ENCODE data around the gene COL4A1. TPM values are rescaled to one million over a fixed set of nuclear protein-coding genes. Genes with fewer than 3 reads are reported as not detected.

Gene COL4A1
- polyA plus RNA-seq, 1 of the 3 experiments (the other 2 are of a cell fraction): 30.3 TPM

DNA sequence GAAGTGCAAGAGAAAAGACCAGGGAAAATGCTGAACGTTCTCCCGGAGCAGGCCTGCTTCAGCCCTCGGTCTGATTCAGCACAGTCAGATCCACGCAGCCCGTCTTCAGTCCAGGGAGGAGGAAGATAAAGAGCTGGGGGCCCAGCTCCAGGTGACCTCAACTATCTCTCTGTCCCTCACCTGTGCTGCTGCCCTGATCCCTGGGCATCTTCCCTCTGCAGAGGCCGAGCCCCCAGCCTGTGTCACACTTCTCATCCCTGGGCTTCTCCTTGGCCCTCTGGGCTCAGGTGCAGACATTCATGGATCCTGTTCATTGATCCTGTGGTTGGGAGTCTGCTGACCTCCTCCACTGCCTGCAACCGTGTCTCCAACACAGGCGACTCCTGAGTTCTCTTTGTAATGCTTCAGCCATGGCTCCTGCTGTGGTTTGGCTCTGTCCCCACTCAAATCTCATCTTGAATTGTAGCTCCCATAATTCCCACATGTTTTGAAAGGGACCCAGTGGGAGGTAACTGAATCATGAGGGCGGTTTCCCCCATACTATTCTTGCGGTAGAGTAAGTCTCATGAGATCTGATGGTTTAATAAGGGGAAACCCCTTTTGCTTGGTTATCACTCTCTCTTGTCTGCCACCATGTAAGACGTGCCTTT is 28.0 kb upstream of the COL4A1 start:
- Histone ChIP-seq H3K4me1 (ENCODE audit: control insufficient read depth in 1 of 2, insufficient read depth in 2 of 2, low read depth in 1 of 2, low read length in 1 of 2) (peaks cover 13 to 20% of the 10 kb centered on the region in 2 experiments; a peak in 3 of 4 replicates), H3K79me2 (ENCODE audit: insufficient read depth) (peaks cover 96% of the 10 kb centered on the region), H3F3A (replicated peaks; ENCODE audit: insufficient read depth) (peaks cover 6% of the 10 kb centered on the region), H2AFZ (ENCODE audit: low read depth) (no peak overlapping the region), H3K27ac (ENCODE audit: low read depth in 2 of 2, low read length in 1 of 2) (no peak overlapping the region), H3K36me3 (replicated peaks in 1 of 2; ENCODE audit: control insufficient read depth in 1 of 2, insufficient read depth in 2 of 2, low read length in 1 of 2) (no peaks in the 10 kb centered on the region), H3K4me2 (no peak overlapping the region), H3K9ac (no peak overlapping the region), H3K9me2 (no peaks in the 10 kb centered on the region), H3K4me3 (ENCODE audit: low read depth in 2 of 2, low read length in 1 of 2) (no peak overlapping the region), H3K9me3 (no peaks in the 10 kb centered on the region), H3K27me3 (ENCODE audit: insufficient read depth) (no peaks in the 10 kb centered on the region), H4K20me1 (ENCODE audit: insufficient read depth) (no peaks in the 10 kb centered on the region)
- POLR2A ChIA-PET: no interaction called here
- no peak for TF ChIP-seq FOXM1 (IDR thresholded peaks at IDR 0.05; ENCODE audit: low read depth)
- no peak for DNase-seq
- 86% methylated on average over 11 of the region's 11 CpGs for WGBS (ENCODE audit: low lambda C conversion rate)
- CTCF ChIA-PET: no interaction called here

DNA sequence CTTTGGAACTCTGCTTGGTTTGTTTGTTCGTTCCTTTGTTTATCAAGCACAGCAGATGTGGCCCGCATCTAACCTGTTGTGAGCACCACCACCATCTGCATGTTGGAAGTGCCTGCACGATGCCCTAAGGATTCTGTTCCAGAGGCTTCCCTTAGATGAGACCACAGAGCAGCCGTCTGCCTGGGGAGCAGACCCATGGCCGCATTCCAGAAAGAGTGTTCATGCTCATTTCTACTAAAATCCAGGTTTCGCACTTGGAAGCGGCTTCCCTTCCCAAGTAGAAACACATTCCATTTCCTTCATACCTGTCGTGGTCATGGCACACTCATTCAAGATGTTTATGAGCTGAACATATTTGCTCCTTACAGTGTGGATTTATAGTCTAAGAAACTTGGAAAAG is 27.3 kb upstream of the COL4A1 start:
- WGBS (ENCODE audit: low lambda C conversion rate): 85% methylated on average over 6 of the region's 8 CpGs
- Histone ChIP-seq H3K4me1 (ENCODE audit: control insufficient read depth in 1 of 2, insufficient read depth in 2 of 2, low read depth in 1 of 2, low read length in 1 of 2) (peaks cover 19 to 20% of the 10 kb centered on the region in 2 experiments; a peak in 3 of 4 replicates), H3K4me3 (ENCODE audit: low read depth in 2 of 2, low read length in 1 of 2) (no peak overlapping the region), H3K27me3 (ENCODE audit: insufficient read depth) (no peaks in the 10 kb centered on the region), H3K79me2 (ENCODE audit: insufficient read depth) (peaks cover 96% of the 10 kb centered on the region), H3K9ac (no peak overlapping the region), H3K4me2 (no peak overlapping the region), H4K20me1 (ENCODE audit: insufficient read depth) (no peaks in the 10 kb centered on the region), H3F3A (replicated peaks; ENCODE audit: insufficient read depth) (peaks cover 11% of the 10 kb centered on the region), H2AFZ (ENCODE audit: low read depth) (no peak overlapping the region), H3K9me2 (no peaks in the 10 kb centered on the region), H3K27ac (ENCODE audit: low read depth in 2 of 2, low read length in 1 of 2) (no peak overlapping the region), H3K9me3 (no peaks in the 10 kb centered on the region), H3K36me3 (replicated peaks in 1 of 2; ENCODE audit: control insufficient read depth in 1 of 2, insufficient read depth in 2 of 2, low read length in 1 of 2) (peaks cover 0 to 1% of the 10 kb centered on the region in 2 experiments)
- TF ChIP-seq ELF1 (IDR thresholded peaks at IDR 0.05) (no peak), JUND (IDR thresholded peaks at IDR 0.05) (no peak), RAD21 (IDR thresholded peaks at IDR 0.05; ENCODE audit: low read length) (no peak), MXI1 (IDR thresholded peaks at IDR 0.05; ENCODE audit: low read depth, low read length) (no peak), TCF12 (IDR thresholded peaks at IDR 0.05) (no peak)
- TF ChIP-seq, protein P1, sequence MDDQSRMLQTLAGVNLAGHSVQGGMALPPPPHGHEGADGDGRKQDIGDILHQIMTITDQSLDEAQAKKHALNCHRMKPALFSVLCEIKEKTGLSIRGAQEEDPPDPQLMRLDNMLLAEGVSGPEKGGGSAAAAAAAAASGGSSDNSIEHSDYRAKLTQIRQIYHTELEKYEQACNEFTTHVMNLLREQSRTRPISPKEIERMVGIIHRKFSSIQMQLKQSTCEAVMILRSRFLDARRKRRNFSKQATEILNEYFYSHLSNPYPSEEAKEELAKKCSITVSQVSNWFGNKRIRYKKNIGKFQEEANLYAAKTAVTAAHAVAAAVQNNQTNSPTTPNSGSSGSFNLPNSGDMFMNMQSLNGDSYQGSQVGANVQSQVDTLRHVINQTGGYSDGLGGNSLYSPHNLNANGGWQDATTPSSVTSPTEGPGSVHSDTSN (IDR thresholded peaks at IDR 0.05): no peak
- TF ChIP-seq, protein P2, sequence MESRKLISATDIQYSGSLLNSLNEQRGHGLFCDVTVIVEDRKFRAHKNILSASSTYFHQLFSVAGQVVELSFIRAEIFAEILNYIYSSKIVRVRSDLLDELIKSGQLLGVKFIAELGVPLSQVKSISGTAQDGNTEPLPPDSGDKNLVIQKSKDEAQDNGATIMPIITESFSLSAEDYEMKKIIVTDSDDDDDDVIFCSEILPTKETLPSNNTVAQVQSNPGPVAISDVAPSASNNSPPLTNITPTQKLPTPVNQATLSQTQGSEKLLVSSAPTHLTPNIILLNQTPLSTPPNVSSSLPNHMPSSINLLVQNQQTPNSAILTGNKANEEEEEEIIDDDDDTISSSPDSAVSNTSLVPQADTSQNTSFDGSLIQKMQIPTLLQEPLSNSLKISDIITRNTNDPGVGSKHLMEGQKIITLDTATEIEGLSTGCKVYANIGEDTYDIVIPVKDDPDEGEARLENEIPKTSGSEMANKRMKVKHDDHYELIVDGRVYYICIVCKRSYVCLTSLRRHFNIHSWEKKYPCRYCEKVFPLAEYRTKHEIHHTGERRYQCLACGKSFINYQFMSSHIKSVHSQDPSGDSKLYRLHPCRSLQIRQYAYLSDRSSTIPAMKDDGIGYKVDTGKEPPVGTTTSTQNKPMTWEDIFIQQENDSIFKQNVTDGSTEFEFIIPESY (IDR thresholded peaks at IDR 0.05; ENCODE audit: borderline replicate concordance, low read depth): no peak
- TF ChIP-seq, protein P3, sequence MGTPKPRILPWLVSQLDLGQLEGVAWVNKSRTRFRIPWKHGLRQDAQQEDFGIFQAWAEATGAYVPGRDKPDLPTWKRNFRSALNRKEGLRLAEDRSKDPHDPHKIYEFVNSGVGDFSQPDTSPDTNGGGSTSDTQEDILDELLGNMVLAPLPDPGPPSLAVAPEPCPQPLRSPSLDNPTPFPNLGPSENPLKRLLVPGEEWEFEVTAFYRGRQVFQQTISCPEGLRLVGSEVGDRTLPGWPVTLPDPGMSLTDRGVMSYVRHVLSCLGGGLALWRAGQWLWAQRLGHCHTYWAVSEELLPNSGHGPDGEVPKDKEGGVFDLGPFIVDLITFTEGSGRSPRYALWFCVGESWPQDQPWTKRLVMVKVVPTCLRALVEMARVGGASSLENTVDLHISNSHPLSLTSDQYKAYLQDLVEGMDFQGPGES (IDR thresholded peaks at IDR 0.05; ENCODE audit: low read depth, low read length): no peak
- ChIA-PET CTCF (no interaction called here), POLR2A (no interaction called here)
- no peak for DNase-seq
